Measurements from ENCODE around the gene FREM2. TPM values are rescaled to one million over a fixed set of nuclear protein-coding genes. Genes with fewer than 3 reads are reported as not detected.

The FREM2 gene
- total and polyA plus RNA-seq, 2 of the 13 experiments (the other 11 are each of a cell fraction or from before 2014, with no cell fraction given): not detected

GRCh38 chr13:38693641-38694040 is 6.8 kb downstream of the FREM2 start:
- Histone ChIP-seq H3K36me3 (replicated peaks in 1 of 2; ENCODE audit: control insufficient read depth in 1 of 2, insufficient read depth in 2 of 2, low read length in 2 of 2) (no peaks in the 10 kb centered on the region), H3K4me2 (ENCODE audit: low read depth, low read length) (no peak overlapping the region), H3K79me2 (ENCODE audit: insufficient read depth, low read length) (no peaks in the 10 kb centered on the region), H3K4me3 (replicated peaks in 1 of 3; ENCODE audit: insufficient read depth in 1 of 3, low read depth in 2 of 3, low read length in 3 of 3) (no peak overlapping the region), H3K4me1 (ENCODE audit: insufficient read depth, low read length) (no peaks in the 10 kb centered on the region), H3K9me3 (ENCODE audit: low read length) (no peaks in the 10 kb centered on the region), H4K20me1 (ENCODE audit: insufficient read depth, low read length) (no peaks in the 10 kb centered on the region), H3K27me3 (ENCODE audit: control insufficient read depth in 1 of 2, insufficient read depth in 2 of 2, low read length in 2 of 2) (no peaks in the 10 kb centered on the region), H2AFZ (ENCODE audit: low read length) (no peak overlapping the region), H3K9ac (ENCODE audit: insufficient read depth, low read depth, low read length) (no peak overlapping the region), H3K27ac (ENCODE audit: extremely low read length, insufficient read depth, low read length) (no peak overlapping the region)
- ChIA-PET CTCF (ENCODE audit: low intra/inter-chr PET ratio, low total read pairs) (no interaction called here), POLR2A (no interaction called here)
- FAIRE-seq (no peak), ATAC-seq (no peak), DNase-seq (ENCODE audit: low spot score) (no peak)
- in situ Hi-C loops (cut with HindIII; ENCODE audit: extremely low pct_ligation_motif_present, low pct_unique_long_range_greater_than_20kb): no loop called here
- intact Hi-C loops (cut with micrococcal nuclease; ENCODE audit: unreplicated experiment): no loop called here
- BruUV-seq (replicated peaks): no TSS peak
- 66% methylated on average over 2 of the region's 2 CpGs for WGBS (ENCODE audit: low lambda C conversion rate)
- TF ChIP-seq ZNF333 (CRISPR knock-in tag; IDR thresholded peaks at IDR 0.05; ENCODE audit: borderline replicate concordance) (no peak), ZNF383 (CRISPR knock-in tag; IDR thresholded peaks at IDR 0.05; ENCODE audit: borderline replicate concordance) (no peak), ZNF280D (CRISPR knock-in tag; IDR thresholded peaks at IDR 0.05) (no peak), DR1 (CRISPR knock-in tag; IDR thresholded peaks at IDR 0.05) (no peak), USF2 (IDR thresholded peaks at IDR 0.05; ENCODE audit: low read depth, low read length) (no peak), USF2 (CRISPR knock-in tag; IDR thresholded peaks at IDR 0.05; ENCODE audit: borderline replicate concordance) (no peak), ZNF674 (CRISPR knock-in tag; IDR thresholded peaks at IDR 0.05; ENCODE audit: low read depth) (no peak), ZNF766 (CRISPR knock-in tag; IDR thresholded peaks at IDR 0.05; ENCODE audit: borderline replicate concordance) (no peak), ZNF205 (CRISPR knock-in tag; IDR thresholded peaks at IDR 0.05) (no peak), TRIM22 (IDR thresholded peaks at IDR 0.05) (no peak), THAP7 (CRISPR knock-in tag; IDR thresholded peaks at IDR 0.05) (no peak)
